GM19467 (cell line): Measurements from ENCODE around the gene PLPP4.
A peak's percentile ranks its signal among the peaks of the same experiment; 100 is the strongest.
"Not testable (repeated sequence)": the region's sequence is repeated elsewhere in the genome, so short reads cannot be mapped to it uniquely, and the experiment has no call there.

Experiments used
- ATAC-seq: cut with Tn5 transposase; IDR thresholded peaks from one replicate; pipeline ENCODE4 v1.9.1; 2021; ENCODE audit warnings: mild to moderate bottlenecking, moderate library complexity; ENCODE audit not compliant: unreplicated experiment

PLPP4 gene

GRCh38 chr10:120485946-120486345 is 28.9 kb downstream of the PLPP4 start:
- no peak for ATAC-seq

DNA sequence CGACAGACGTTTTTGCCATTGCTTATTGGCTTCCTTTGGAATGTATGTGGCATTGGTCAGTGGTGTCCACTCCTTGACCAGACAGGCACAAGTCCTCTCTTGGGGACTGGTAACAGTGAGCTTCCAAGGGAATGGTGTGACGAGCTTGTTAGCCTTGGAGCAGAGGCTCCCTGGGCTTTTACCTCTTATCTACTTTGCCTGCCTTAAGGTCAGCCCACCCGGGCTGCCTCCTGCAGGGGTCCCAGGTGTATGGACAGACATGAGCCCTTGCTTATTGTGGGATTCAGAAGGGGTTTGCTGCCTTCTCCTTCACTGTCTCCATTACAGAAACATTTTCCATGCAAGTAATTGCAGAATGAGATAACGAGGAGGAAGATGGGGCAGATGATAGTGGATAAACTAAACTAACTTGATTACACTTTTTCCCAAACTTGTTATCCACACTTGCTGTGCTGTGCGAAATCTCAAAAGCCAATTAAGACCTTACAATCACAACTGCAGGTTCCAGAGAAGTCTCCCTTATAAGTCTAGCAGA is 29.7 kb downstream of the PLPP4 start:
- ATAC-seq, result no peak

- ATAC-seq, result no peak
Measured at GRCh38 chr10:120490288-120490687, 33.3 kb downstream of the PLPP4 start.

DNA sequence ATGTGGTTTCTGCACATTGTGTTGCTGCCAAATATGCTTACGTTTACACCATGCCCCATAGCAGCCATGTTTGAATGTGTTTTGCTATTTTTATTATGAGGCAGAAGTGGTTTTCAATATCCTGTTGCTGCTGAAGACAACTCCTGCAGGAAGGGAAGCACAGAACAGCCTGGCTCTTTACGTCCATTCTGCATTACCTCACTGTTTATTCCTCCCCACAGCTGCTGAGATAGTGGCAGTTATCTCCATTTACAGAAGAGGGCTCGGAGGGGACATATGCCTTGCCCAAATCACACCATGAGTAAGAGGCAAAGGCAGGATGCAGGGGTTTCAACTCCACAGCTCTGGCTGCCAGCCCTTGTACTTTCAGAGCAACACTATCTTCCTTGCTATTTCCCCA is 35.3 kb downstream of the PLPP4 start:
- ATAC-seq, result no peak

- peak; percentile 77 for ATAC-seq
Measured at GRCh38 chr10:120493411-120494312, 36.6 kb downstream of the PLPP4 start.

DNA sequence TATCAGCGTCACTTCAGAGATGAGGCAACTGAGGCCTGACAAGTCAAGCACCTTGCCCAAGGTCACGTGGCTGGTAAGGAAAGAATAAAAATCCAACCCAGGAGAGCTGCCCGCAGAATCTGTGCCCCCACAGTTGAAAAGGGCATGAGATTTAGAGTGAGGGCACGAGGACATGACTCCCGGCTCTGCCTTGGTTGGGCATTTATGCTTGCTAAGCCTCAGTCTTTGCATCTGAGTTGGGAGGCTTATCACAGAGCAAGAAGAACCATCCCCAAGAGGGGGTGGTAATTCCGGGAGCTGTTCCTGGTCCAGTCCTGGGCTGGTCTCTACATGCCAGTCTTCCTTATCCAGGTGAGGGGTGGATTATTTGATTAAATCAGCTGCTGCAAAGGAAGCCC is 37.3 kb downstream of the PLPP4 start:
- ATAC-seq, result no peak

DNA sequence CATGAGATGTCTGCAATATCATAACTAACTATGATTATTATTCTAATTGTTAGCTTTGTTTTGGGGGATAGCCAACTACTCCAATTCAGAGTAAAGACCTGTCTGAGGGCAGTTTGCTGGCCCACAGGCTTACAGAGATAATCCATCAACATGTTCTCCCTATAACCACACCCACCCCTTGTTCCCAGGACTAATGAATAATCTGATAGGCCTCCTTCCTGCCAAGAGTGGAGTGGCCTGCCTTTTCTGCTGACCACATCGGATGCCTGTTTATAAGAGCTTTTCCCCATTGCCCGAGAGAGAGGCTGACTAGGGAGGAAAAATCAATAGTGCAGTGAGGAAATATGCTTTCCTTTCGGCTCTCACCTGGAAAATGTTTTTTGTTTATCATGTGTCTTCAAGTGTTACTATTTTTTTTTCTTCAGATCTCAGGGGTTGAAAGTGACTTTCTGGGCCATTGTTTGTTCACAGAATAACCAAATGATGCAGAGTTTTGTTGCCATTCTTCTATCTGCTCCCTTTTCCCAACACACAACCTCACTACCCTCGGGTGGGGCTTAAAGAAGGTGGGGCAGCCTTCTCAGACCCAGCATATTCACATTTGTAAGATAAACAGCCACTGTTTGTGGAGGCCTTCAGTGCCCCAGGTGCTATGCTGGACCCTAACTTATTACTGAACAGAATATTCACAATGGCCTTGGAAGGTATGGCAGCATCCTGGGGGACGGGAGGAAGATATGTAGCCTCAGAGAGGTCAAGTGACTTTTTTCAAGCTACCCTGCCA is 38.4 kb downstream of the PLPP4 start:
- ATAC-seq, result no peak

DNA sequence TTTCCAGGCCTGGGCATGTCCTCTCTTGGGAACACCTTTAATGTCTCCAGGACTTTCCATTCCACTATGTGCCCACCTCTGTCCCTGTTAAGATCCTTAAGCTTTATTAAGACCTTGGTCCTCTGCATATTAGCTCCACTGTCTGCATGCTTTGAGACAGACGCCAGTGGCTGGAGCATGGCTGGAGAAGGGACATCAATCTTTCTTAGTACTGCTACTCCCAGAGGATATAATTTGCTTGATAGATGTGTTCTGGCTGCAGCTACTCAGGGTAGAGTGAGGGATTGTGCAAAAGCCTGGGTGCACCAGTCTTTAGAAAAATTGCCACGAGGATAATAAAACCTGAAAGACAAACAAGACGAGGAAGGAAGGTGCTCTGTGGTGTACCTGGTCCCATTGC is 42.9 kb downstream of the PLPP4 start:
- ATAC-seq, result no peak

DNA sequence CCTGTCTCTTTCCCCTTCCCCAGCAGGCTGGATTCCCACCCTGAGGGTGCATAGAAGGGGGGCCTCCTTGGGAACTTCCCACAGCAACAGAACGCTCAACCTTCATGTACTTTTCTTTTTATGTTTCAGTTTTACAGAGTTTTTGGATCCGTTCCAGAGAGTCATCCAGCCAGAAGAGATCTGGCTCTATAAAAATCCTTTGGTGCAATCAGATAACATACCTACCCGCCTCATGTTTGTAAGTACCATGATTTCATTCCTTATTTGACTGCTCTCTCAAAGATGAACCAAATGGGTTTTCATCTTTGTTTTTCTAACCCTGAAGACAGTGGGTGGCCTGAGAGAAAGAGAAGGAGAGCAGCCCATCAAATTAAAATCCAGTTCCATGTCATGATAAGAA is 46.7 kb downstream of the PLPP4 start:
- ATAC-seq, result no peak

DNA sequence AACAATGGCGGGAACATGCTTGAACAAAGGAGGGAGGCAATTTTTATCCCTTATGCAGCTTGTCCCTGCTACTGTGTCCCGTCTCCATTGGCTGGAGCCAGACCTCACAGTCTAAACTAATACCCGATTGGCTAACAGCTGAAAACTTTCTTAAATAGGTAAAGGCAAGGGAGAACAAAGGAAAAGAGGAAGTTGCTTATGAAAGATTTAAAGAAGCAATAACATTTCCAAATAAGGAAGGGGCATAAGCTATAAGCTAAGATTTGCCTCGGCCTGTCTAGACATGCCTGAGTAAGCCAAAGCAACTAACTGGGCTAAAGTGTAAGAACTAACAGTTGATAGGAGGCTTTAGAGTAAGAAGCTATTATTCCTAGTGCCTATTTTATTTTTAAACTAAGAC is 47.2 kb downstream of the PLPP4 start:
- ATAC-seq, result not testable (repeated sequence)

GRCh38 chr10:120505056-120505455 is 48.0 kb downstream of the PLPP4 start:
- ATAC-seq, result no peak

GRCh38 chr10:120505866-120506265 is 48.8 kb downstream of the PLPP4 start:
- no peak for ATAC-seq

GRCh38 chr10:120506674-120507073 is 49.6 kb downstream of the PLPP4 start:
- ATAC-seq, result no peak

GRCh38 chr10:120507175-120507574 is 50.1 kb downstream of the PLPP4 start:
- no peak for ATAC-seq

GRCh38 chr10:120507651-120508050 is 50.6 kb downstream of the PLPP4 start:
- no peak for ATAC-seq

- no peak for ATAC-seq
Measured at GRCh38 chr10:120508393-120508792, 51.4 kb downstream of the PLPP4 start.

GRCh38 chr10:120508966-120509365 is 51.9 kb downstream of the PLPP4 start:
- ATAC-seq, result no peak

DNA sequence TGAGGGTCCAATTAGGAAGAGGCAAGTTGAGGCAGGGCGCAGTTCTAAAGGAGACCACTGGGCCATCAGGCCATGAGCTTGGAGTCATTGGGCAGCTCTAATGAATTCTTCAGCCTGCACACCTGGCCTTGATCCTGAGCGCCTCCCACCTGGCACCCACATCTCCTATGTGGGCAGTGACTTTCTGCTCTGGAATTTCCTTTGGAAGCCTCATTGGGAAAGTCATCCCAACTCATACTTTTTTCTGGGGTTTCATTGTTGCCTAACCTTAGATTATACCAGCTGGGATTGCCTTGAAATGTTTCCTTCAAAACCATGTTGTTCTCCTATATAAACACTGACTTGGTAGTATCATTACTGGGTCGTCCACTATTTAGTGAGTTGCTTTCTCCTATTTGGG is 54.1 kb downstream of the PLPP4 start:
- ATAC-seq, result no peak

- no peak for ATAC-seq
Measured at GRCh38 chr10:120513307-120513796, 56.3 kb downstream of the PLPP4 start.

DNA sequence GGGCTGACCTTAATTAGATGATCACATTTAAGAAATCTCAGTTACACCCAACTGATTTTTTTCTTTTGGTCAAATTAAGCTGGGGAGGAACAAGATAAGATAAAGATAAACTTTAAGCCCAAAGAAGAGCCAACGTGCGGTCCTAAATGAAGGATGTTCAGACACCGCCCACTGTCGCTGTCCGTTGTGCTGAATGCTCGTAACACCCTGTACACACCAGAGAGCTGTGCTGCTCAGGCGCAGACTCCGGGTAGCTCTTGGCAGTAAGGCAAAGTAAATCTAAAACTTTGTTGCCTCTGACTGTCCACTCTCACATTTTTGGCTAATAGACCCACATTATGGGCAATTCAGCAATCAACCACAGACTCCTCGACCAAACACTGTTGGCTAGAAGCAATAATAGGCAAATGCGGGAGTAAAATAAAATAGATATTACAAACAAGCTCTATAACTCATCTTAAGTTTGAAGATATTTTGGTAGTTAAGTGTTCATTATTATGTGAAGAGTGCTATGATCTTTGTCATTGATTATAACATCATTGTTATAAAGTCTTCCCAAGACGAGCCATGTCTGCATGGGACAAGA is 57.1 kb downstream of the PLPP4 start:
- no peak for ATAC-seq

- ATAC-seq, result no peak
Measured at GRCh38 chr10:120514959-120515358, 57.9 kb downstream of the PLPP4 start.
